Measurements from ENCODE around the gene LMO3. TPM values are rescaled to one million over a fixed set of nuclear protein-coding genes. Genes with fewer than 3 reads are reported as not detected.
A peak's percentile ranks its signal among the peaks of the same experiment; 100 is the strongest.

Gene LMO3
- total RNA-seq, 1 donor from 2014 or later: 170 TPM

- peak overlapping the region; percentile 54 for H3K4me3 ChIP-seq
- ATAC-seq (peak; percentile 52), DNase-seq (peak; percentile 66)
- peak overlapping the region; percentile 72 for H3K27ac ChIP-seq
- no peaks in the 10 kb centered on the region for H3K4me1 ChIP-seq
- no peaks in the 10 kb centered on the region for H3K27me3 ChIP-seq
- intact Hi-C loops (cut with DNase I): no loop called here
- H3K9me3 ChIP-seq: no peaks in the 10 kb centered on the region
- H3K36me3 ChIP-seq: no peaks in the 10 kb centered on the region
- TF ChIP-seq, protein P1, sequence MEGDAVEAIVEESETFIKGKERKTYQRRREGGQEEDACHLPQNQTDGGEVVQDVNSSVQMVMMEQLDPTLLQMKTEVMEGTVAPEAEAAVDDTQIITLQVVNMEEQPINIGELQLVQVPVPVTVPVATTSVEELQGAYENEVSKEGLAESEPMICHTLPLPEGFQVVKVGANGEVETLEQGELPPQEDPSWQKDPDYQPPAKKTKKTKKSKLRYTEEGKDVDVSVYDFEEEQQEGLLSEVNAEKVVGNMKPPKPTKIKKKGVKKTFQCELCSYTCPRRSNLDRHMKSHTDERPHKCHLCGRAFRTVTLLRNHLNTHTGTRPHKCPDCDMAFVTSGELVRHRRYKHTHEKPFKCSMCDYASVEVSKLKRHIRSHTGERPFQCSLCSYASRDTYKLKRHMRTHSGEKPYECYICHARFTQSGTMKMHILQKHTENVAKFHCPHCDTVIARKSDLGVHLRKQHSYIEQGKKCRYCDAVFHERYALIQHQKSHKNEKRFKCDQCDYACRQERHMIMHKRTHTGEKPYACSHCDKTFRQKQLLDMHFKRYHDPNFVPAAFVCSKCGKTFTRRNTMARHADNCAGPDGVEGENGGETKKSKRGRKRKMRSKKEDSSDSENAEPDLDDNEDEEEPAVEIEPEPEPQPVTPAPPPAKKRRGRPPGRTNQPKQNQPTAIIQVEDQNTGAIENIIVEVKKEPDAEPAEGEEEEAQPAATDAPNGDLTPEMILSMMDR (IDR thresholded peaks at IDR 0.05): no peak
Observed at GRCh38 chr12:16605642-16606116, 283 bp downstream of the LMO3 start.

DNA sequence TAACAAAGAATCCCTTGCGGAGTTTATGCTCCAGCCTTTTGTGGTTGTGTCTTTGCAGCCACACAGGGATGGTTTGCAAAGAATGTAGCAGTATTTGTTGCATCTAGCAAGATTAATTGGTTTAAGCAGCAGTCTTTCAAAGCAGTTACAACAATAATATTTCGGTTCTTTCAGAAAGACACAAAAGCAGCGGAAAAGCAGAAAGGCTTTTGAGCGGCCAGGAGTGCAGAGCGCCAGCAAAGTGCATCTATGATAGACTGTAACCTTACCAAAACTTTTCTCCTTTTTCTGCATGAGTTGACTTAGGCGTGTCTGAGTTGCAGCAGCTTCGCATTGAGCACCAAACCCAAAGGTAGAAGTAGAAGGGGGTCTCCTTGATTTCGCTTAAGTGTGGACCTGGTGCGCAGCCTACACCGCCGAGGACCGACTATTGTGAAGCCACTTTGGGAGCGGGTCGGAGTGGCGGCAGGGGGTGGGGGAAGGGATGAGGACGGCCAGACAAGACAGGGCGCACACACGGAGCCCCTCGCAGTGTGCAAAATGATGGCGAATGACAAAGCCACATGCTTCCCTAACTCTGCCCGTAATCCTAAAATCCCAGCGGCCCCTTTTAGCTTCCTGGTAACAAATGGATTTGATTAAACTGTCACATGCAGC is 1.2 kb downstream of the LMO3 start:
- DNase-seq: no peak
- no peaks in the 10 kb centered on the region for H3K36me3 ChIP-seq
- H3K4me1 ChIP-seq: no peaks in the 10 kb centered on the region
- no peaks in the 10 kb centered on the region for H3K9me3 ChIP-seq
- intact Hi-C loops (cut with DNase I): no loop called here
- H3K27ac ChIP-seq: peak overlapping the region; percentile 72
- H3K4me3 ChIP-seq: peak overlapping the region; percentile 54
- H3K27me3 ChIP-seq: no peaks in the 10 kb centered on the region
- TF ChIP-seq, protein P1 (IDR thresholded peaks at IDR 0.05): no peak
- peak; percentile 10 for ATAC-seq

DNA sequence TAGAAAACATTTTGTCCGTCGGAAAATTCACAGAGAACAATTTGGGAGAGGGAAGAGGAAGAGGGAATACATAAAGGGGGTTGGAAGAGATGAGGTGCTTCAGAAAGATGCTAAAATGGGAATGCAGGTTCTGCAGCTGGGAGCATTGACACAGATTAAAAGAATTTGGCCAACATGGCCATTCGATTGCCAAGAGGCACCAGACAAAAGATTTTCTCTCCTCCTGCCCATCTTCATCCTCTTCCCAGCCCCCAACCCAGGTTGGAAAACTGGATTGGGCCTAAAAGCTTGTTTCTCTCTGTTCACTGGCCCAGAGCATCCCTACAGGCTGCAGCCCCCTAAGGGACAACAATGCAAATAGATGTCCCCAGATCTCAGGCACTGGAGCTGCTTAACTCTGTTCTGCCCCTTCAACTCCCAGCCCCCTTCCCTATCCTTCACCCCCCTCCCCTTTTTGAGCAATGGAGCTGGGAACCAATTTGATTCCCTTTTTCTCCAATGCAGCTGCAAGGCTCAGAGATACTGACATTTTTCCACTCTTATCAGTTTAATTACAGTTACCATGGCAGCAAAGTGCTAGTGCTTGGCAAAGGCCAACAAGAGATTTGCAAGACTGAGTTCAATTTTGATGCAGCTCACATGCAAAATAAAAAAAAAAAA is 1.9 kb downstream of the LMO3 start:
- intact Hi-C loops (cut with DNase I): no loop called here
- H3K4me1 ChIP-seq: no peaks in the 10 kb centered on the region
- H3K27ac ChIP-seq: peak overlapping the region; percentile 72
- DNase-seq (no peak), ATAC-seq (no peak)
- no peaks in the 10 kb centered on the region for H3K9me3 ChIP-seq
- no peaks in the 10 kb centered on the region for H3K36me3 ChIP-seq
- no peaks in the 10 kb centered on the region for H3K27me3 ChIP-seq
- TF ChIP-seq, protein P1 (IDR thresholded peaks at IDR 0.05): no peak
- H3K4me3 ChIP-seq: peak overlapping the region; percentile 54

- H3K27me3 ChIP-seq: no peaks in the 10 kb centered on the region
- H3K9me3 ChIP-seq: no peaks in the 10 kb centered on the region
- DNase-seq: no peak
- peak overlapping the region; percentile 54 for H3K4me3 ChIP-seq
- TF ChIP-seq, protein P1 (IDR thresholded peaks at IDR 0.05): no peak
- peak overlapping the region; percentile 34 for H3K27ac ChIP-seq
- no peaks in the 10 kb centered on the region for H3K4me1 ChIP-seq
- intact Hi-C loops (cut with DNase I): no loop called here
- no peak for ATAC-seq
- no peaks in the 10 kb centered on the region for H3K36me3 ChIP-seq
Observed at GRCh38 chr12:16603260-16603915, 2.6 kb downstream of the LMO3 start.

DNA sequence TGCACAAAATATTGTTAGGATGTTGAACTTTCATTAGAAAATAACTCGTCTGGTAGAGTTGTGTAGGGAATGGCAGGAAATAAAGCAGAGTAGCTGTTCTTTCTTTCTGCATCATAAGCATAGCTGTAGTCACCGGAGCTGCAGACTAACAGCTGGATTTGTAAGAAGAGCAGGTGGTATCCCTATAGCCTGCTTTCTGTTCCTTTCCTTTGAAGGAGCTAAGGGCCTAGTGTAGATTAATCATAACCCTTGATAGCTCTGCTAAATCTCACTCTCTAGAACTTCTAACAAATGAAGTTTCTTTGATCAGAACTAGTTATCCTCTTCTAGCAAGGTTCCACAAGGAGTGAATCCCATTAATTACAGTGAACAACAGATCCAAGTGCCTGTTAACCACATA is 3.5 kb downstream of the LMO3 start:
- DNase-seq (no peak), ATAC-seq (no peak)
- H3K4me3 ChIP-seq: peak overlapping the region; percentile 54
- no peaks in the 10 kb centered on the region for H3K4me1 ChIP-seq
- TF ChIP-seq, protein P1 (IDR thresholded peaks at IDR 0.05): no peak
- H3K27me3 ChIP-seq: no peaks in the 10 kb centered on the region
- H3K36me3 ChIP-seq: no peaks in the 10 kb centered on the region
- intact Hi-C loops (cut with DNase I): no loop called here
- H3K27ac ChIP-seq: peak overlapping the region; percentile 34
- H3K9me3 ChIP-seq: no peaks in the 10 kb centered on the region

Data from upper lobe of right lung (tissue), 1 donor.